GDM1 (cell line): ENCODE data around the gene SSBP3.

Experiments
- DNase-seq: peaks from one replicate; lab custom pipeline; 2025; lab: John Stamatoyannopoulos, UW

SSBP3 gene

DNA sequence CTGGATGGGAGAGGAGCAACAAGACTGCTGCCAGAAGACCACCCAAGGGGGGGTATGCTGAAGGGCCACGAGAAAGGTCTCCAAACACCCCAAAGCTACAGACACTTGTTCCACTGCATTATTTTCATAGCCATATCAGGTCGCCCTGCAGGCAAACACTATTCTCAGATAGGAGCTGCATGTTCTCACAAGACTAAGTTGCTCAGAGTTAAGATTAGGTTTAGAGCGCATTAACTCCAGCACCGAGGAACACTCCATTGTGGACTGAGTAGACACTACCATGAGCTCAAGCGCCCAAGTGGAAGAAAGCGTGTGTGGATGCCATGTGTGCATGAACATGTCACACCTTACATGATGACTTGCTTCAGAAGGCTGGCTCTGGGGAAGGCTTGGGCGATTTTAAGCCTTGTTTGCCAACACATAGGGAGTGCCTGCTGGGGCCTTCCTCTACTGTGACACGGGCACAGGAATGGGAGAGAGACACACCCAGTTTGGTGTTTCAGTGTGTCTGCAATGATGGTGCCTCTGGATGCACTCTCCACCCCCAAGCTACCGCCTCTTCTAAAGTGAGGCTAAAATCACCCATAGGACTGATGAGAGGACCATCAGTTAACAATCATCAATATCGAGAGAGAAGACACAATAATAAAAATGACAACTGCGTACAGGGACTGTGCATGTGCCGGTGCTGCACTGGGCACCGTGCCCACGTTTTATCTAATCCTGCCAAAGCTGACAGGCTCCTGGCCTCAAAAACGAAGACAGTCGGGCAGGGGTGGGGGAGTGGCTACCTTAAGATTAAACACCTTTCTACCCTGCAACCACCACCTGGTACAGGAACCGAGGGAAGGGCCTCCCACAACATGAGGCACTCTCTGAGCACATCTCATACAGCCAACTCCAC is 34.9 kb downstream of the SSBP3 start:
- DNase-seq: no peak

DNA sequence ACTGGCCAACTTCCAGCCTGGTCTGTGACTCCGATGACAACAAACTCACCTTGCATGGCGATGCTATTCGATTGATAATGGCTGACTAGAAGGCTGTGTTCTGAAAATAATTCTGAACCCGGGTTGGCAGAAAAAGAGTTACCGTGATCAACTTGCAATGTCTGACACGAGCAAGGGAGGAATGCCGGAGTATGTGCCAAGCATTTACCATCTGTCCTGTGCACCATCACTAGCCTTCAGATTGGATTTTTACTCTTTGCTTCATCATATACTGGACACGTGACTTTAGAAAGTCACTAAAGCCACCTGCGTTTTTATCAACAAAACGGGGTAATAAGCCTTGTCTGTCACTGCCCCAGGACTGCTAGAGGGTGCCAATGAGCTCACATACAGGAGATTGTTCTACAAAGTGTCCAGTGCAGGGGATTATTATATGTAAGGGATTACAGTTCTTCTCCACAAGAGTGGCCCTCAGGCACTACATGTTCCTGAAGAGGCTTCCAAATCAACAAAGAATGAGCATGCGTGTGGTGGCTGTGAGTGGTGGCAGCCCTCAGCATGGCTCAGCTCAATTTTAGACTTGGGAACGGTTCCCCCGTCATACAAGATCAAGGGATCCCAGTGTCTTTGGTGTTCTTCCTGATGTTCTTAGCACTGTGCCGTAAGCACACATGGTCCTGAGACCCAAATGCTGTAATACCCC is 35.8 kb downstream of the SSBP3 start:
- no peak for DNase-seq

DNA sequence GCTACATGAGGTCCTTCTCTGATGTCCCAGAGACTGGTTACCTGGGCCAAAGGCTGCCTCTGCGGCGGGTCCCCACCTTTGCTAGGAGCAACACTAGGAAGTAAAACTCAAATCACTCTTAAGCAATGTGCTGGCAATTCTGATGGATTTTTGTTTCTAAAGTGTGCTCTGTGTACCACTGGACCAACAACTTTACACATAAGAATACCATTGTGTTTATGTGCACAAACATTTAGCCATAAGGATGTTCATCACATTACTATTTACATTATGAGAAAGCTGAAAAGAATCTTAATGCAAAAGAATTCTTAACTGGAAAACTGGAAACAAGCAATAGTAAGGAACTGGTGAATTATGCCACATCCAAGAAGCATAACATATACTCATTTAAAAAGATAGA is 38.6 kb downstream of the SSBP3 start:
- DNase-seq: no peak

DNA sequence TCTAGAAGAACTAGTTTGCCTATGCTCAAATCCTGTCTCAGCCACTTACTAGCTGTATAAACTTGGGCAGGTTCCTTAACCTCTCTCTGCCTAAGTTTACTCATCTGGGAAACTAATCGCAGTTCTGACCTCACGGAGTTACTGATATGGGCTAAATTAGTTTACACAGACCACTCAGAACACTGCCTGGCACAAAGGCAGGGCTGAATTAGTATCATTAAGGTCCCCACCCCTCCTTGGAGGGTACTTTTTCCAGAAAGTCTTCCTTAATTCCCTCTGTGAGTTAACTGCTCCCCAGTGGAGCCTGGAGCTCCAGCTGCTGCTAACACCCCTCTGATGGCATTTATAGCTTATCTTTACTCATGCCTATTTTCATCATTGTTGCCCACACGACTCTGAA is 40.3 kb downstream of the SSBP3 start:
- DNase-seq: no peak

DNA sequence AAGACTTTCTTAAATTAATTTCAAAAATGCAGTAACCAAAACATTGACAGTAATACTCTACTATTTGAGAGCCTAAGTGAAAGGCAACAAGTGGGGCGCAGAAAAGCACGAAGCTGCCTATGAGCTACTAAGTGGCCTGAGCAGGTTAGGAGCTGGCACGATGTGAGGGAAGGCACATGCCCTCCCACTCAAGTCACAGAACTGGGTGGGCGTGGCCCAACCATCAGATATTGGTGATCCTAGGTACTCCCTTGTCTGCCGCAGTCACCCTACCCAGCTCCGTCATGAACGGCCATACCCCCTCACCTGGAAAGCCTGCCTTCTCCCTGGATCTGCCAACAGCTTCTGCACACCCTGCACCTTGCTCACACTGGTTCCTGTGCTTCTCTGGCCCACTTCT is 40.8 kb downstream of the SSBP3 start:
- DNase-seq: no peak

DNA sequence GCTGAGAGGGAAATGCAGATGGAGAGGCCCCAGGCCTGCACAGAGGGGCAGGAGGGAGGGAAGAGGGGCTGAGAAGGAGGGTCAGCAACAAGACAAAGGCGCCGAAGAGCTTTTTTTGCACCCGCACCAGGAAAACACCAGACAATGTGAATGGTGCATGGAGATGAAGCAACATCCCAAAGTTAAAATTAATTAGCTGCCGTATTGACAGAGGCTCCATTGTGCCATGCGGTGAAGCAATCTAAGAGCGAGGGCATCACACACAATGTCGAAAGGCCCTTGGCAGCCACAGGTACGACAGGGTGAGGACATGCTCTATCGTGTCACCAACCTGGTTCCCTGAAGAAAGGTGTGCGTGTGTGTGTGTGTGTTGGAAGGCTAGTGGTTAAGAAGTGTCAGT is 41.2 kb downstream of the SSBP3 start:
- no peak for DNase-seq

DNA sequence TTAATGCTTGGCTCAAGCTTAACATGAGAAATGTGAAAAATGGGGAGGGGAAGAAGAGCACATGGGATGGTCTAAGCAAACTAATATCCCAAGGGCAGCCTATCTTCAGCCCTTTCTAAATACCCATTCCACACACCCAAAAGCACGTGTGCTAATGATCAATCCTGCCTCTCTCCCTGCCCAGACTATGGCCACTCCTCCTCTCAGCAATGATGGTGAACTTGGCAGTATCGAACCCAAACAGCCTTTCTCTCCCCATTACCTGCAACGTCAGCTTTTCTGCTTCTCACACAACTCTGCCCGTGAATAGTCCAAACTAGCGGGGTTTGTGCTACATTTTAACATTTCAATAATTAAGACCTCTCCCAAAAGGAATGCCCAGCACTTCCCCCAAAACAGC is 41.6 kb downstream of the SSBP3 start:
- DNase-seq: no peak

DNA sequence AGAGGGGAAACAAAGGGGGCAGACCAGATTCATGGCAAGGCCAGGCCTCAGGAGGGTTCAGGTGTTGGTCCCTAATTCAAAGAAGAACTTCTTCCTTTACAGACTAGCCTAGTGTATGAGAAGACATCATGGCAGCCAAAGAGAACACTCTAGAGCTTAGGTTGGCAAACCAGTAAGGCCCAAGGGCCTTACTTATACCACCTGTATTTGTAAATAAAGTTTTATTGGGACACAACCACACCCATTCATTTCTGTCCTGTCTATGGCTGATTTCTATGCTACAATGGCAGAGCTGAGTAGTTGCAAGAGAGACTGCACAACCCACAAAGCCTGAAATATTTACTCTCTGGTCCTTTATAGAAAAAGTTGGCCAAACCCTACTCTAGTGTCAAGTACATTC is 42.3 kb downstream of the SSBP3 start:
- no peak for DNase-seq

DNA sequence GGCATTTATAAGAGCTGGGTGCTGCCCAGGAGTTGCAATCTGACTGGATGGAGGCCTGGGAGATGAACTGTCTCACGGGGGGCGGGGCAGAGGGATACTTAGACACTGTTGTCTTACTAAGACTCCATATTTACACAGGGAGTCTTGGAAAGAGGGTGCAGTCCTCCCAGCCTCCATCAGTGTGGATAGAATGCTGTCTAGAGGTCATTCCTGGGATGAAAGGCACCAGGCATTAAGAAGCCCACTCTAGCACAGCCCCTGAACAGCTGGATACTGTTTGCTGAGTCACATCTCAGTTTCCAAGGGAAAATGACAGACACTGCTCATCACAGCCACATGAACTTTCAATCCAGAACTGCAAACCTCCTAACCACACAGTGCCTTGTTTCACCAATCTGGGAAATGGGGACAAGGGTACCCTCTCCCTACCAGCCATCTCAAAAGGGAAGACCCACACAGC is 43.3 kb downstream of the SSBP3 start:
- DNase-seq: no peak

DNA sequence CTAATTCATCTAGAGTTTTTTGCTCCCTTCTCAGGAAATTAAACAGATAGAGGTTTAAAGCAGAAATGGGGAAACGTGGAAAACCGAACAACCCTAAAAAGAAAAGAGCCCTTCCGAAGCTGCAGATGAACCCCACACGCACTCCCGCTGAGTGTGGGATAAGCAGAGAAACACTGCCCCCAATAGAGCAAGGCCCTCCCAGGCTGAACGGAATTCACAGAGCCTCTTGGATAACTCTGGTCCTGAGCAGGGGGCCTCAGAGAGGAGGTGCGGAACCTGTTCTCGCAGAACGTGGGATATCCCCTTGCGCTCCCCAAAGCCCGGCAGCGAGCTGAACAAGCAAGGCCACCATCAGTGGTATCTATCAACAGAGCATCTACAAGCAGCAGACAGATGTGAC is 44.9 kb downstream of the SSBP3 start:
- no peak for DNase-seq

DNA sequence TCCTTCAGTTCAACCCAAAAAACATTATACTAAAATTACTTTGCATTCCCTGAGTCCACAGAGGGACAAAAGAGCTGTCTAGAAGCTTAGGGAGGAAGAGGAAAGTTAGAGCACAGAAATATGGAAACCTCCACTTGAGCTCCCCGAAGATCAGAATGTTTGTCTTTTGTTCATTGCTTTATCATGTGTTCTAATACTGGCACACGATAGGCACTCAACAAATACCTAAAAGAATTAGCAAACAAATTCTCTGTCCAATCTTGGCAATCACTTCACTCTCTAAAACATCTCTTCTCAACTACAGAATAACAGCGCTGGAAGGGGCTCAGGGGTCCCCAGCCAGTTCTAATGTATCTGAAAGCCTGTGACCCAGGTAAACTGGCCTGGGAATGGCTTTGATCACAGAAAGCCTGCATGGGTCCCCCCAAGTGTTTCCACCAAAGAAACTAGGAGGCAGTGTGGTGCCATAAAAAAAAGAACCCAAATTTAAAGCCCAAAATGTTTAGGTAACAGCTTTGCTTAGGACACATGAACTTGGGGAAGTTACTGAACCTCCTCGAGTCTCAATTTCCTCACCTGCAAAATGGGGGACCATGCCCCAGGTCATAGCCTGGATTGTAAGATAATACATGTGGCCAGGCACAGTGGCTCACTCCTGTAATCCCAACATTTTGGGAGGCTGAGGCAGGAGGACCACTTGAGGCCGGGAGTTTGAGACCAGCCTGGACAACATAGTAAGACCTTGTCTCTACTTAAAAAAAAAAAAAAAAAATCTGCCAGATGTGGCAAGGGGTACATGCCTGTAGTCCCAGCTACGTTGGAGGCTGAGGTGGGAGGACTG is 45.8 kb downstream of the SSBP3 start:
- DNase-seq: no peak

DNA sequence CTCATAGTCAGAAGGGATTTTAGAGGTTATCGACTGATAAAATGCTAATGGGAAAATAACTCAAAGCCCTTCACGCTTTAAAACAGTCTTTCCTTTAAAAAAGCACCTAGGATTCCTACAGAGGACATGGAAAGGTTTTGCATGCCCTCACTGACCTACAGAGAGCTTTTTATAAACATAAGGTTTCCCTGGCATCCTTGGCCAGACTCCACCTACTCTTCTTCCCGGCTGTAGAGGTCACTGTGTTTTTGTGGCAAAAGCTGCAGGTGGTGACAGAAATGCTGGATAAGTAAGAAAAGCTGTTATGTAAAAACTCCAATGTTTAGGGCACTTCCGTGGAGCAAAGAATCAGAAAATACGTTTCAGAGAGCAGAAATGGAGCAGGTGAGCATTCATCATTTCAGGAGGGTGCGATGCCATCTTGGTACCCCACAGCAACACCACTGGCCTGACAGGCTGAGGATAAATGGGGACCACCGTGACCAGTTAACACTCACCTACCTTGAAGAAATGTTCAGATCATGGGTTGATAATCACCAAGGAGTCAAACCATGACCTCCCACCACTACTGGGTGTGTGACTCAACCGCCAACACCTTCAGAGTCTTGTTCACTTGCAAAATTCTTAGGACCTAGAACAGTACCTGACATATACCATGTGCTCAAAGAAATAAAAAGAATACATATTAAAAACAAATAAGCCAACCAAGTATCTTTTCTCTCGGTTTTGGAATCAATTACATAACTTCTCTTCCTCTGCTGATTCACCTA is 46.6 kb downstream of the SSBP3 start:
- DNase-seq: no peak

DNA sequence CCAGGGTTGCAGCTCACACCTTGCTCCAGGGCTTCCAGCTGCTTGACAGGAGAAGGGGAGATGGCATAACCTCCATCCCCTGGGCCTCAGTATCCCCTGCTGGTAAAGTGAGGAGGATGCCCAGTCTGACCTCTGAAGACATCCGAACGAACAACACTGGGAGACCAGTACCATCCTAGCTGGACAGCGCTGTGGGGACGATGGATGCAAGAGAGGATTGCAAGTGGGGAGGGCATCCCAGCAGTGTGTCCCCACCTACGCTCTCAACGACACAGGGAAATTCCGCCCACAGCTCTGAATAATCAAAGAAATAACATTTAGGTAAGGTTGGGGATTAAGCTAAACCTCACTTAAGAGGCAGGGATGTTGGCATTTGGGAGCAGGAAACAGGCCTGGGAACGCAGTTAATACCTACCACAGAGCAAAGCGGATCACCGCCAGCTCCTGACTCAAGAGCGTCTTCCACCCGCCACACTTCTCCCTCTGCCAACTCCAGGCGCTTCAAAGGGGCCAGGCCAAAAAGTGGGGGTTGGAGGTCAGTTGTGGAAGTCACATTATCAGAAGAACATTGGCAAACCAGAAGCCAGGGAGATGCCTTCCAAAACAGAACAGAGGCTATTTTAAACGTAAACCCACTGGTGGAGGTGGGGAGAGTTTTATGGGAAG is 47.6 kb downstream of the SSBP3 start:
- no peak for DNase-seq

DNA sequence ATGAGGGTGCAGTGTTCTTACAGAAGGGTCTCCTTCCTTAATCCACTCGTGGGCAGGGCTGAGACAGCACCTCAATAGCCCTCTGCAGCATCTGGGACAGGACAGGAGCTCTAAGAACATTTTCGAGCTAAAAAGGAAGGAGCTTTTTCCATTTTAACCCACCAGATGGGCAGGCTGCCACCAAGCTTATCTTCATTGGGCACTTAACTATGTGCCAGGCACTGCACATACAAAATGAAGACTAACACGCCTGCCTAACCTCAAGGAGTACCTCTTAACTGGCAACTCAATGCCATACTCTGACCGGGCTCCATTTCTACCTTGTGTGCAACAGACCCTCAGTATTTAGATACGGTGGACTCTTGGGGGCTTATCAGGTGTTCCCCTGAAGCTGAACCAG is 48.2 kb downstream of the SSBP3 start:
- DNase-seq: no peak

DNA sequence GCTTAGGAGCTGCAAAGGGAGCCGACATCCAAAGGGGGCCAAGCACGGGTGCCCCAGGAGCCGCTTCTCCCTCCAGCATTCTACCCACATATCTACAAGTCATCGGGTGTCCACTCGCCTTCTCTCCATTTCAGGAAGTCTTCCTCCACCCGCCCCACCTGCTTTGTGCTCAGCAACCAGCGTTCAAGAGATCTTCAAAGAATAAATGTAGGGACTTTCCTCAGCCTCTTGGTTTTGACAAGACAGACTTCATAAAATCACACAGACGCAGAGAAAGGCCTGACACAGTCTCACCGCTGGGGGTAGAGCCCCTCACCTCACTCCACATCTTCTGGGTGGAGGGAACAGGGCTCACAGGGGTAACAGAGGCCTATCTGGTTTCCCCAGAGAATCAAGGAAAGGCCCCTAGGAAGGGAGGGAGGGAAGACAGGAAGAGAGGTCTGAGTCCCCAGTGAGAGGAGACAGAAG is 49.5 kb downstream of the SSBP3 start:
- no peak for DNase-seq

DNA sequence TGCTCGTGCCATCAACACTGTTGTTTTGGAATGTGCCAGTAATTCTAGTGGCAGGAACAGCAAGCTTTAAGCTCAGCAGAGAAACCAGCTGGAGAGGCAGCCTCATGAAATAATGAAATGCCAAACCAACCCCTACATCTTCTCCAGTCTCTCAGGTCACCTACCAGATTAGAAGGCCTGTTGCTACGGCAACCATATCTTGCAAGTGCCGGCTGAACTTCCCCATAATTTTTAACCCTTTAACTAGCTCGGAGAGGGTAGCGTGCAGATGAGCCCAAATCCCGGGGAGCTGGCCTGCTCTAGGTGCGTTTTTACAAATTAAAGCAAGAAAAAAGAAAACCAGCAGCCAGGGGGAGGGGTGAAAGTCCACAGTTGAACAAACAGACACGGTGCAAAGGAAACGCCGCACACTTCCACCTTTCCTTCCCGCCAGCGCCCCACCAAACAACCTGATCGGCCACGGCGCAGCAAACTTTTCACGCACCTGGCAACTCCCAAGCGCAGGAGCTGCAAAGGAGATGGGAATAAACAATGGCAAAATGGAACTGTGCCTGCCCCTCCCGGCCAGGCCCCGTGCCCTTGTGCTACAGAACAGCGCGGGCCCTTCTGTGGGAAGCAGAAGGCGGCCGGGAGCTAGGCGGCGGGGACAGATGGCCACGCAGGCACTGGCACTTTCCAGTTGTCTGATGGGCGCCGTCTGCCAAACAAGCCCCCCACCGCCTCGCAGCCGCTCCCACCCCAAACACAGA is 50.1 kb downstream of the SSBP3 start:
- DNase-seq: peak; percentile 36

DNA sequence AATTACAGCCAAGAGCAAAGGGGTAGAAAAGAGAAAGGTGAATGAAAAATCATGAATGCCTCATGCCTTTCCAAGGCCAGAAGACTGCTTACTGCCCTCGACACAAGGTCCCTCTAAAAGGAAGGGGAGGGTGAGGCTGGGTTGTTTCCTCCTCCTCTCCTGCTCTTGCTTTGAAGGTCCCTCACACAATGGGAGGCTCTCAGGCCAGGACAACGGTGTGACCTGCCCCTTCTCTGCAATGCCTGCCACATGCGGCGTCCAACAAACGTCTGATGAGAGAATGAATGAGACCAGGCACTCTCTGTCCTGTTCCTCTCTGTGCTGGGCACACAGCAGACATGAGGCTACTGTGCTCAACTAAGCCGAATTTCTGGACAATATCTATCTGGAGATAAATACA is 51.3 kb downstream of the SSBP3 start:
- DNase-seq: no peak

DNA sequence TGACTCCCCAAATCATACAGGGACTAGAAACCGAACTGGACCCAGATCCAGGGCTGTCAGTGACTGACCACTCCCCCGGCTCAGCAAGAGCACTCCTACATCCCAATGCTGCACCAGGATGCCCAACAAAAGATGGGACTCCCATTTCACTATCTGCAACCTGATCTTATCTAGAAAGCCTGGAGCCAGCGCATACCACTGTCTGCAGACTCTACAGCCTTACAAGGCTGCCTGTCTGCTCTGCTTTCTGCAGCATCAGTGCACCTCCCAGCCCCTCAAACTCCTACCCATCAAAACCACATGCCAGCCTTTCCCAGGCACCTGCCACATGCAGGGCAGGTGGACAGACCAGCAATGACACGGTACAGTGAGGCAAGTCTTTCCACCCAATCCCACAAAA is 52.2 kb downstream of the SSBP3 start:
- DNase-seq: no peak

DNA sequence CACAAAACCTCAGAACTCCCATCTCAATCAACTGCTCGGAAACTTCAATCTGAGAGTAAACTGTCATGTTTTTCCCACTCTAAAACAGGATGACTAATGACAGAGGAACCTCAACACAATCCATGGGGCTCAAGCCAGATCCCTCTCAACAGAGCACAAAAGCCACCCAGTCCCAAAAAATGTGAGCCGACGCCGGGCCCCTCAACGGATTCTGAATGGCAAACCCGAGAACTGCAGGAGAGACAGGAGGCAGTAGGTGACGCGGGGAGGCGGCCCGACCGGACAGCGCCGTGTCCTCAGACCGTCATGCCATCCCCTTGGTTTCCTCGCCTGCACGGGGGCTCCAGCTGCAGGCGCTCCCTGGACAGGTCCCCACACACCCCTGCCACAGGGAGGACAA is 53.4 kb downstream of the SSBP3 start:
- no peak for DNase-seq

DNA sequence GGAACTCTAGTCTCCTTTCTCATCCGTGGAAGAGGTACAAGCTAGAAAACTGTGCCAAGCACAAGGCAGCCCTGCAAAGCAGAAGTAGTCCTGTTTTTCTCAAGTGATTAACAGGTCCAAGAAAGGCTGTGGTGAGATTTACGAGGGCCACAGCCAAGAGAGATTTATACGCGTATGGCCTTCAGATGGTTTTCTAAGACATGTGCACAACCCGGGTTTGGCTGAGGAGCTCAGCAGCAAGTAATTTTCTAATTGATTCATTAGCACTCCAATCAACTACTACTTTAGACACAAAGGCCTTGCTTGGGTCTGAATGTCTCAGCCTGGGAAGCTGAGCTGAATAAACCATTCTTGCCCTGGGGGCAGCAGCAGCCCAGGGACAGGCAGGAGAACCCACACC is 55.8 kb downstream of the SSBP3 start:
- DNase-seq: no peak

DNA sequence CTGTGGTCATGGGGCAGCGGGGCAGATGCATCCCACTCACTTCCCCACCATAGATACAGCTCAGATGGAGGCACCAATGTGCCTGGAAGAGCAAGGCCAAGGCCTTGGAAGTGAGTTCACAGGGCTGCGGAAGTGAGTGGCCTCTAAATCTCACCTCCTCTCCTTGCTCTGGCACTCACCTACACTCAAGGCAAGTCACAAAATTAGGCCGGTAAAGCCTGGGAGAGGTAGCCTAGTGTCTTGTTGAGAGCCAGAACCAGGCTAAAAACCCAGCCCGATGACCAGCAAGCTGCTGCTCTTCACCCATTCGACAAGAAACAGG is 57.5 kb downstream of the SSBP3 start:
- DNase-seq: no peak
